Kidney glomerular epithelial cell (primary cell): ENCODE data around the gene KIF1B.
A peak's percentile ranks its signal among the peaks of the same experiment; 100 is the strongest.

Experiments
- DNase-seq: peaks from one replicate; lab custom pipeline; 2025; lab: John Stamatoyannopoulos, UW

Gene KIF1B

DNA sequence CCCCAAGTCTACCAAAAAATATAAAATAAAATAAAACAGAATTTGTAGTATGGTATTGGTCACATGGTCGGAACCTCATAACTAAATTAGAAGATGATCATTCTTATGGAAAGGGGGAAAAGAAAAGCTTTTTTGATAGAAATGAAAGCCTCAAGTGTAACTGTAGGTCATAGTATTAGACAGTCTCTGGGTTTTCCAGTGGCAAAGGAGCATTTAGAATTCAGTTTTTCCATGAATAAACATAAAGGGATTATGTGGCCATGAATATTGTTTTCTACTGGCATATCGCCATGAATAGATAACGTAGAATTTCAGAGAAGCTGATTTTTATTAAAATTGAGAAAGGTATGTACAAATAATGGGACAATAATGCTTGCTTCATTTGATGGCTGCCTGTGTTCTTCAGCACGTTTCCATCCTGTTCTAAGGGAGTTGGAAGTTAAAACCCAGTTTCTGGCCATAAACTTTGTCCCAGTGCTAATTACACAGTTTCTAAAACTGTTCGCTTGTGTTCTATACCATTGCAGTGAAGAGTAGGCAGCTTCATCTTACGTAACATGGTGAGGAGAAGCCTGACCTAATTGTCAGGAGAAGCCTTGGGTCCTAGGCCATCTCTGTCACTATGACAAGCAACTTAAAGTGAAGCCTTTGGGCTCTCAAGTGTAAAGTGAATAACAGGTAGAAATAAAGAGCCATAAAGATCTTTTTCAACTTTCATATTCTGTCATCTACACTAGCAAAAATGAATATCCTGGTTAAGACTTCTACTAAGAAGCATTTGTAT, 118.0 kb downstream of the KIF1B start:
- no peak for DNase-seq

DNA sequence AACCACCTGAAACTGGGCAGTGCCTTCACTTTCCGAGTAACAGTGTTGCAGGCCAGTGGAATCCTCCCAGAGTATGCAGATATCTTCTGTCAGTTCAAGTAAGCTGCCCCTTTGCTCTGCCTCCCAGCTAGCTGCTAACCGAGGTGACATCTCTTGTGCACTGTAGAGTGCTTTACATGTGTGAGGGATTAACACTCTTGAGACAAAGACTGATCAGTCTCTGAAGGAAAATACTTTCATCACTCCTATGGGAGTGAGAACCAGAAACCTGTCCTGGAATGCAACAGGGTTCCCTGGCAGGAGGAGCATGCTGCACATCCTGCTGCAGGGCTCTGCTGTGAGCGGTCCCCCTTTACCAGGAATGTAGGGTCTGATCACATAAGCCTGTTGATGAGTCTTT, 127.1 kb downstream of the KIF1B start:
- no peak for DNase-seq

DNA sequence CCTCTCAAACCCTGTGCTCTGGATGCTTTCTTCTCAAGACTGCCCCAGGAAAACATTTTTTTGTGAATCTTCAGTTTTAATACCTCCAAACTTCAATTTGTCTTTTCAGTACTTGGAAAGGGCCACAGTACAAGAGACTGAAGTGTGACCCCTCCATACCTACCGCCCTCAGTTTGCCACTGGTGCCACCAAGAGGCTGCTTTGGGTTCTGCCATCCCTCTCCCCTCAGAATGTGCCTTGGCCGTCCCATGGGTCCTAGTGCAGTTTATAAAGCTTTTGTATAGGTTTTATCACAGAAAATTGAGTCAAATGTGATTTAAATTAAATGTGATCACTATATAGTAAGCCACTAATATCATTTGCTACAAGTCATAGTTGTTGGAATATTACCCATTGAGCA, 127.7 kb downstream of the KIF1B start:
- DNase-seq = peak; percentile 19

DNA sequence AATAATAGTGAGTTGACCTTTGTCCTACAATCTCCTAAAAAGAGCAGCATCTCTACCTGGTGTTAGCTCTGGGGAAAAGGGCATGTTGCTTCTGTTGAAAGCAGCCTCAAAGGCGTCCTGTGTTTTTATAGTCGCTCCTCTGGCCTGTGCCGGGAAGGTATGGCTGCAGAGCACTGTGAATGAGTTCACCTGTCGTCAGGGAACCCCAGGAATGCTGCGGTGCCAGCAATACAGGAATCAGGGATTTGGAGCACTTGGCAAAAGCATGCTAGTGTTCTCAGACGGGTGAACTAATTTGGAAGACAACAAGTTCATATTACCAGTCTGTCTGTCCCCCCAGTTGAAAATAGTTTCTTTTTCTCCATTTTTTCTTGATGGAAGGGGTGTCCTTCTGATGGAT, 128.2 kb downstream of the KIF1B start:
- DNase-seq = no peak

DNA sequence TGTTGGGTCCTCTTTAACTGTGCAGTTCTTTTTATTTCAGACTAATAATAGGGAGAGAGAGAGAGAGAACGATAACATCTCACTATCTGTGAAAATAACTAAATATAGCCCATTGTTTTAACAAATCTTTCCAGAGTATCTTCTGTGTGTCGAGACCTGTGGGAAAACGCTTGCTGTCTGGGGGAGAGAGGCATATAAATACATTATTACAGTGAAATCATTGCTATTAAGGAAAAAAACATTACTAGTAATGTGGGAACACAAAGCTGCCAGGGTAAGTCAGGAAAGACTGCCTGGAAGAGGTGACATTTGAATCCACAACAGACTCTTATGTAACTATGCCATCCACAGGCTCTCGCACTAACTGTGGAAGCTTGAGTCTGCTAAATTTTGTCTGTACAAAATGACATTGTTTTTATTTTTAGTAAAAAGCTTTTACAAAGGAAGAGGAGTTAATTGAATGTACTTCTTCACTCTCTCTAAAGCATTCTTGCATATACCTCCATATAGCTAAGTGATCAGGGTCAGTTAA, 128.7 kb downstream of the KIF1B start:
- no peak for DNase-seq

DNA sequence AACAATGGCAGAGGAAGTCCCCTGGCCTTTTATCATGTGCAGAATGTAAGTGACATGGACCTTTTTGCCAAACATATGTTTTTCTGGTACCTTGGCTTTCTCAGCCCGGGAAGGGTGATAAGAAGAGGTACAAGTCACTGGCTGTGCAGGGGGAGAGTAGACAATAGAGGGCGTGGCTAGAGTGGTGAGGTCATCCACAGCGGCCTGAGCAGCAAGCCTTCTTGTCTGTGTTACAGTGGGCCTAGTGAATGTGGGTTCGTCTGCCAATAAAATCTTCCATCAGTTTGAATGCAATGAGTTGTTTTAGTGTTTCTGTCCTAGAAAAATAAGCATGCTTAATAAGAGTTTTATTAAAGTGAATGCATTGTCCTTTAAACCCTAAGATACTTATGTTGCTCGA, 129.4 kb downstream of the KIF1B start:
- DNase-seq = peak; percentile 43

DNA sequence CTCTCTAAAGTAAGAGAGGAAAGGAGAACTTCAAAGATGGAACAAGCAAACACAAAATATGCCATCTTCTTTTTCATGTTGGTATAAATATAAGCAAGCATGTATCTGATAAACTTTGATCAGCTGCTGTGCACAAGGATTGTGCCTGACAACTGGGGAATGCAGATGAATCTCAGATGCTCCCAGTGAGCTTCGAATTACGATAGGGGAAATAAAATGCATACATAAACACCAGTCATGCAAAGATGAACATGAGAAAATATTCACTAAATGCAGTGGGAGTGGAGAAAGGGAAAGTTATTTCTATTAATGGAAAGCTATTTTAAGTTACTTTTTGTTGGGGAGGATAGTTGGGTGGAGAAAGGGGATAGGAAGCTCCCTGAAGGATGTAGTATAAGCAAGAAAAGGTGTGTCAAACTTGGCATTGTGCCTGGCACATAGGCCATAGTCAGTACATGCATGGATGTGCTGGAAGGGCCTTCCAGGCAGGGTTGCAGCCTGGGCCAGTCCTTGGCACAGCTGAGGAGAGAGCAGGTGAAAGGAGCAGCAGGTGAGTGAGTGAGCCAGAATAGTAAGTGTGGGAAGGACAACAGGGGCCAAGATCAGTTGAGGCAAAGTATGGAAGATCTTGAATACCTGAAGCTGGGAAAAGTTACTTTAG, 130.7 kb downstream of the KIF1B start:
- peak; percentile 21 for DNase-seq

DNA sequence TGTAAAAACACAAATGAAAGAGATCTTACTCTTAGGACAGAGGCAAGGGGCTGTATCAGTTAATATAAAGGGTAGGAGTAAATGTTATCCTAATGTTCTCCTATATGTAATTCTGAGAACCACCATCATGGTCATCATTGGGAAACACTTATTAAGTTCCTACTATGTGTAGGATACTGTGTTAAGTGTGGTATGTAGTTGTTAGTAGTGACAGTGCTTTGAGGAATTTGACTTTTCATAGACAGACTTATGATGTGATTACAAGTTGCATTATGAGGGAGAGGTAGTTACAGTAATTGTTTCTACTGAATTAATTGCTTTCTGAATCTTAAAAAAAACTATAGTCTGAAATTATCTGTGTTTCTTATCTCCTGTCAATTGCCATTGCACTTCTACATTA, 136.7 kb downstream of the KIF1B start:
- DNase-seq = no peak

DNA sequence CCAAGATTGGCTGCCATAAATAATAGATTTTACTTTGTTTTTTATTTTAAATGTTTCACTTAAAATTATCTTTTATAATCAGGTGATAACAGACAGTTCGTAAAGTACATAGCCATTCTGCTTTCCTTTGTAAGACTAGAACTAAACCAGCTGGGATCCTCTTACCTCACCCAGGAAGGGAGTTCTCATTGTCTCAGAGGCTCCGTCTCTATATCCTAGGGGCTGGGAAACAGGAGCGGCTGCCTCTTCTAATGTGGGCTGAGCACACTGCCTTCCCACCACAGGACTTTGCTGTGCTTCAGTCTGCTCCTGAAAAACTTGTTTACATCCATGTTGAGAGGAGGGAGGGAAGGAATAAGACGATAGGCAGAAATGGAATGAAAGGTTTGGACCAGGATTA, 142.9 kb downstream of the KIF1B start:
- DNase-seq = no peak

DNA sequence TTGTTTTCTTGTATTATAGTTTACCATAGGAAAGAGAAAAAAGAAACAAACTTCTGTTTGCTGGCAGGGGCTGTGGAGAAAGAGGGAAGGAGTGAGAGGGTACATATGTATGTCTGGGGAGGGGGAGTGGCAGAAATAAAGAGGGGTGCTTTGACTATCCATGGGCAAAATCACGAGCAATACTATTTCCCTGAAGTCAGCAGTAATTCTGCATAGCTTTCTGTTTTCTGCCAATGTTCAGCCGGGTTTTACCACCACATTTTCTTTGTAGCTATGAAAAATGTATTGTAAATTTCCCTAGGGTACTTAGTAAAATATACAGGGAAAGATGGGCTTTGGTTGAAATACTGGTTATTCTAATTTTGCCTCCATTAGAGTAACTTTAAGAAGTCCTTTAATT, 143.3 kb downstream of the KIF1B start:
- DNase-seq = no peak

DNA sequence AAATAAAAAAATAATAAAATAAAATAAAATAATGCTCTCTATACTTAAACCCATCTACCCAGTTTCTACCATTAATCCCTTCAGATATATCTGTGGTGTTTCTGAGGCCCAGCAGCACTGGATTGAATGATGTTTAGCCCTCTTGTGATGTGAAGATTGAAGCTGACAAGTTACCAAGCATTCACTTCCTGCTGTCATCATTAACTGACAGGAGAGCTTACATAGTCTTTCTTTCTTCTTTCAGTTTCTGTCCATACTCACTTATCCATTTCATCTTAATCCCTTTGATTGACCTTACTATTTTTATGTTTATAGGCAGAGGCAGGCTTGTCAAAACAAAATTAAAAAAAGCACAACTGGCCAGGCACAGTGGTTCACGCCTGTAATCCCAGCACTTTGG, 149.7 kb downstream of the KIF1B start:
- no peak for DNase-seq

DNA sequence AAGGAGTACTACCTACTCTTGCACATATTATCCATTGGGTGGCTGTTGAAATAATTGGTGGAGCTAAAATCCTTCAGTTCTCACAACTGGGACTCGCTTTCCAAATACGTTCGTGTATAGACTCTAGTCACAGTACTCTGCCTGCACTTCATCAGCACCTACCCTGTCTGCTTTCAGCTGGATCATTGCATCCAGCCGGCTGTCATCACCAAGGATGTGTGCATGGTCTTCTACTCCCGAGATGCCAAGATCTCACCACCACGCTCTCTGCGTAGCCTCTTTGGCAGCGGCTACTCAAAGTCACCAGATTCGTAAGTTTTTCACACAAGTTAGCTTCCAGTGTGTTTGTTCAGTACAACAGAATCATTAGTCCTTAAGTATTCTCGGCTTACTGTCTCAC, 151.1 kb downstream of the KIF1B start:
- no peak for DNase-seq

DNA sequence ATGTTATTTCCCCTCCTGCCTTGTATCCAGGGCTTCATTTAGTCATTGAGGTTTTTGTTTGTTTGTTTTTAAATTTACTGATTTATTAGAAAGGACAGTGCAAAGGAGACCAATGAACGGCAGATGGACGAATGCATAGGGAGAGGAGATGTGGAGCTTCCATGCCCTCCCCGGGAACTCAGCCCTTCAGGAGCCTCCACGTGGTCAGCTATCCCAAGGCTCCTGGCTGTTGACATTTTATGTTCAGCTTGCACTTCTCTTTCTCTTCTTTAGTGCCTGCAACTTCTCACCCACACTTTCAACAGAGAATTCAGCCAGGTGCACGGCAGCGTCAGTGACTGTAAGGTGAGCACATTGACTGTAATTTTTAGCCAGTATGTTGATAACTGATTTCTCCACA, 157.8 kb downstream of the KIF1B start:
- no peak for DNase-seq

DNA sequence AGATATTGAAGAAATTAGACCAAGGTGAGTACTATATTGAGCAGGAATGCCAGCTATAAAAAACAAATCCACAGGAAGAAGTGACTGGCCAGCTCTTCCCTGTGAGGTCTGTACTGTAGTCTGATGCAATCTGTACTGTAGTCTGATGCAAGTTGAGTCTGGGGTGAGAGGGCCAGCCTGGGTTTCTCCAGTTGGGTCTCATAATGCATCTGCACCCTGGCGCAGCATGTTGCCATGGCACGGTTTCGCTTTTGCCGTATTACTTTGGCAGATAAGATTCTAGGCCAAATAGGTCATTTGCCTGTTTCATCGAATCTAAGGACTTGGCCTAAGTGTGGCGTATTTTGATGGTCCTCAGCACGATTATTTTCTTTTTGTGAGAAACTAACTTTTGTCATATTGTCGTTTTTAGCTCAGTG, 164.1 kb downstream of the KIF1B start:
- DNase-seq = no peak

DNA sequence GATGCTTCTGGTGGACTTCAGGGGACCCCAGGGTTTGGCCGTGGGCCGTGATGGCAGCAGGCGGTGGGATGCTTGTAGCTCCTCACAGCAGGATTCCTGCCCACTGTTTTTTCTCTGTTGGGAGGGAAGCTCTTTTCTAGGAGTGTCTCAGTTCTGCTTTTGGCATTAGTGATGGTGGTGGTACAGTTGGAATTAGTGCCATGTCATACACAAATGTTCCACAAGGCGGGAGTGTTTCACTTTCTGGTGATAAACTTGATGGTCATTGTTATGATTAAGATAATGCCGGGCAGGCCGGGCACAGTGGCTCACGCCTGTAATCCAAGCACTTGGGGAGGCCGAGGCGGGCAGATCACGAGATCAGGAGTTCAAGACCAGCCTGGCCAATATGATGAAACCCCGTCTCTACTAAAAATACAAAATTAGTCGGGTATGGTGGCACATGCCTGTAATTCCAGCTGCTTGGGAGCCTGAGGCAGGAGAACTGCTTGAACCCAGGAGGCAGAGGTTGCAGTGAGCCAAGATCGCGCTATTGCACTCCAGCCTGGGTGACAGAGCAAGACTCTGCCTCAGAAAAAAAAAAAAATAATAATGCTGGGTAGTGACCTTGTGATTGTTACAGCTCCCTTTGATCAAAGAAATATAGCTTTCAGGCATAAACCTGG, 167.1 kb downstream of the KIF1B start:
- DNase-seq = peak; percentile 48

DNA sequence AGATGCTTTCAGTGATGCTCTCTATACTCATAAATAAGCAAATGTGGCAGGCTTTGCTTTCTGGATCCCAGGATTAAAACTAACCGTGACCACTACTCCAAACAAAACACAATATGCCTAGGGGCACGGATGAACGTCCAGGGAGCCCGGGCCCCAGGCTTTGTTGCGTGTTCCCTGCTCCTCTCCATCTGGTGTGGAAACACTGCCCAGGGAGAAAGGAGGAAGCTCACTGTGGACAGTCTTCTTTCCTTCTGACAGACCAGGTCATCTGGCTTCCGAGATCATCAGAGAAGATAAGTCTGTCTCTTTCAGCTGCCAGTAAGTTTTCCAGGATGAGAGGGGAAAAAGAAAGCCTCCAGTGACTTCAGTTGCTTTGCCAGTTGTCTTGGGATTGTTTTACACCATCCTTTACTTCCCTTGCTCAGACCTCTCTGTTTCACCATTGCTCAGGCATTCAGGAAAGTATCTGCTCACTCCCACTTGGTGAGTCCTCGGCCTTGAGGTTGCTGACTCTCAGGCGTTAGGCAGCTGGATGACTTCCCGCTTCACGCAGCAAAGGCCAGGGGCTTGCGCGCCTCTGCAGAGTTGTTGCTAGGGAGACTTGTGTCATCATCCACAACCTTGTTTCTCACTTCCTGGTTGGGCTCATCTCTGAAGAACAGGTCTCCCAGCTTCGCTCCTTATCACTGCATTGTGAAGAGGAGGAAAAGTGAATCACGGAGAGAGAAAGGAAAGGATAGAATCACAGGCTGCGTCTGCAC, 167.9 kb downstream of the KIF1B start:
- DNase-seq = no peak

DNA sequence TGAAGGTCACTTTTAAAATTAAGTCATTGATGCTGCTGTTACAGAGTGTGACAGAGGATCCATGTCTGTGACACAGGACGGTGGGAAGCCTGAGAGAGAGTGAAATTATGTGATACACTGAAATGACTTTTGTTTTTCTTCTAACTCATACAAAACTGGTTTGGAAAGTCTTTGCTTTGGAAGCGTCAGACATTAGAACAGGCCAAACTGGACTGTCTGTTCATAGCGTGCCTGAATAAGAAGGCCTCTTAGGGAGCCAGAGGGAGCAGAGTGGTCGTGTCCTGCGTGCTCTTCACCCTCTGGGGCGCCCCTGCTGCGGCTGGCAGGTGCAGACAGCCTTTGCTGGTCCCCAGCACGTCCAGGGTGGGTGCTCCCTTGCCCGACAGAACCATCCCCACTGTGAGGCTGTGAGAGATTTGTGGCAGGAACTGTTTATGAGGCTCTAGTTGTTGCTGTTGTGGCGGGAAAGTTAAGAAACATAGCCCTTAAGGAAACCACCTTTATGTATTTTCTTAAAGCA, 168.8 kb downstream of the KIF1B start:
- DNase-seq = no peak

DNA sequence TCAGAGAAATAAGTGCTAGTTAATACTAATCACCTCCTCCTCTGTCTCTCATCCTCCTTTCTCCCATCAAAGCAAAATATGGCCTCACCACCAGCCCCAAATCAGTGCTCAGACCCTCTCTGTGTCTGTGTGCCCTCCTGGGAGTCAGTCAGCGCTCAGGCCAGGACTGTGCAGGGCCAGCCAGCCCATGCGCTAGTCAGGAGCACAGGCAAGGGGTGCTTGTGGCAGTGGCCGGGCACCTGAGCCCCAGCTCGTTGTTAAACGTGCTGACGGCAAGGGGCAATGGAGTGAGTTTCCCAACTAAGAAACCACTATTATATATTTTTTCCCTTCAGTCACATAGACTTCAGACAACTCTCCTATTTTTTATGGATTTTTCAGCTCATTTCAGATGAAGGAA, 169.3 kb downstream of the KIF1B start:
- DNase-seq = no peak

DNA sequence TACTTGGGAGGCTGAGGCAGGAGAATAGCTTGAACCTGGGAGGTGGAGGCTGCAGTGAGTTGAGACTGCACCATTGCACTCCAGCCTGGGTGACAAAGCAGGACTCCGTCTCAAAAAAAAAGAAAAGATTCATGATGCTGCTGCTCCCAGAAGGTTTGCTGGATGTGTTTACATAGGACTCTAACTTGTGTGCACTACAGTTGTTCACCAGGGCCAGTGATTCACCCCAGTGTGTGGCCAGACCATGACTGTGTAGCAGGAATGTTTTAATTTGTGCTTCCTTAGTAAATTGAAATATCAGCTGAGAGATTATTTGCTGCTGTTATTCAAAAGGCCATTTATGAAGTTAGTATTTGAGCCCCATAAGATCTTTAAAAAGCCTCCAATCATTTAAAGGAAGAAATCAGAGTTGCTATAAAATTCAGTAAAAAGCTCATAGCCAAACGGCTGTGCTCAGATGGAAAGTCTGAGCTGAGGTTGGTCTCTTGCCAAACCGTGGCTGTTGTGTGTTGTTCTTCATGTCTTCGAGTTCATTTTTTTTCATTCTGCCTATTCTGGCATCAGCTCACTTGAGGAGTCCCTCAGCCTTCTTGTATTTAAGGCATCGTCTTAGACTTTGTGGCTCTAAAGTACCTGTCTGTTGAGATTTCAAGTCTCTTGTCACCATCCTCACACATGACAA, 170.4 kb downstream of the KIF1B start:
- DNase-seq = peak; percentile 23

DNA sequence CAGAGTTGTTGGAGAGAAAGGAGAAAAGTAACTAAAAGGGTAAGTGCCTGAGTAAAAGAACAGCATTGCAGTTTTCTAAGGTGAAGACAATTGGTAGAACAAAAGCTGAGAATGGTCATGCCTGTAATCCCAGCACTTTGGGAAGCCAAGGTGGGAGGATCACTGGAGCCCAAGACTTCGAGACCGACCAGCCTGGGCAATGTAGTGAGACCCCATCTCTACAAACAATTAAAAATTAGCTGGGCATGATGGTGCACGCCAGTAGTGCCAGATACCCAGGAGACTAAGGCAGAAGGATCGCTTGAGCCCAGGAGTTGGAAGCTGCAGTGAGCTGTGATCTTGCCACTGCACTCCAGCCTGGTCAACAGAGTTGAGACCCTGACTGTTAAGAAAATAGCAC, 173.3 kb downstream of the KIF1B start:
- DNase-seq = no peak

DNA sequence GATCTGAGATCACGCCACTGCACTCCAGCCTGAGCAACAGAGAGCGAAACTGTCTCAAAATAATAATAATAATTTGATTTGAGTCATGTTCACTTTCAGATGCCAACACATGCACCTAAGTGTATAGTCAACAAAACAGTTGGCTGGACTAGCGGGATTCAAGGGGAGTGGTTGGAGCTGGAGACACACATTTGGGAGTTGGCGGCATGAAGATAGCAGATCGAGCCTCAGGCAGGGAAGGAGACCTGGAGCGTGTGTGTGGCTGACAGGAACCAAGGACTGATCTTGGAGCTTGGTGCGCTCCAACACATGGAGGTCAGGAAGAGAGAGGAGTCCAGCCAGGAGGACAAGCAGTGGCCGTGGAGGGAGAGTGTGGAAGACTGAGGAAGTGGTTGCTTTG, 173.8 kb downstream of the KIF1B start:
- DNase-seq = no peak
